GM21447 (cell line): ENCODE results near the gene MRM1.

ENCODE experiments used
- ATAC-seq: cut with Tn5 transposase; IDR thresholded peaks from one replicate; pipeline ENCODE4 v1.9.1; 2021; ENCODE audit not compliant: unreplicated experiment

MRM1 gene

GRCh38 chr17:36629252-36629847, 28.0 kb downstream of the MRM1 start:
- ATAC-seq = no peak

GRCh38 chr17:36629970-36630502, 28.7 kb downstream of the MRM1 start:
- ATAC-seq = no peak

- ATAC-seq = no peak
These were observed 29.6 kb downstream of the MRM1 start for GRCh38 chr17:36631022-36631421.

DNA sequence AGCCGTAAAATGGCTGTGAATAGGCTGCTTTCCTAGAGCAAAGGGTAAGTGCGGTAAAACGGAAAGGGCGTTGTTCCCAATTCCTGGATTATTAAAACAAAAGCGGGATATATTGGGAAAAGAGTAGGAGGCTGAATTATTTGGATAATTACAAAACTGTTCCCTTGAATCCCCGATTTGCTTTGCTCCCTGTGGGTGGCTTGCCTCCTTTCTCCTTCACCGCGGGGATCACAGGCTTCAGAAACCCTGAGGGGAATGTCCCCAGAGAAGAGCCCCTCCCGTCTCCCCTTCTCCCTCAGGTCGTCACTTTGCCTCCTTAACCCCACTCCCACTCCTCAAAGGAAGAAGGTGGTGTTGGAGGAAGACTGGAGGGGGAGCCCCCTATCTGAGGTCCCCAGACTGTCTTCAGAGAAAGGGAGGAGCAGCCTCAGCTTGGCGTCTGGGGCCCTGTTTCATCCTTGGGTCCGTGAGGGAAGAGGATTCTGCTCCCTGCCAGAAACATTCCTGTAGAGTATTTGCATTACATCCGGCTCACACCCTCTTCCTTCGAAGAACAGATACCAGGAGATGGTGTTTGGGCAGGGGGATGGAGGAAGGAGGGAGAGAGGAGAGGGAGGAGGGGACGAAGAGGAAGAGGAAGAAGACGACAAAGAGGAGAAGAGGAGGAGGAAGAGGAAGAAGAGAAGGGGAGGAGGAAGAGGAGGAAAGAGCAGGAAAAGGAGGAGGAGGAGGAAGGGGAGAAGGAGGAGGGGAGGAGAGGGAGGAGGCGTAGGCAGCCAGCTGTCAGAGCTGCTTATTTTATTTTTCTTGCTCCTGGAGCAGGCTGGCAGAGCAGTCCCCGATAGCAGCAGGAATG, 31.8 kb downstream of the MRM1 start:
- ATAC-seq = no peak

DNA sequence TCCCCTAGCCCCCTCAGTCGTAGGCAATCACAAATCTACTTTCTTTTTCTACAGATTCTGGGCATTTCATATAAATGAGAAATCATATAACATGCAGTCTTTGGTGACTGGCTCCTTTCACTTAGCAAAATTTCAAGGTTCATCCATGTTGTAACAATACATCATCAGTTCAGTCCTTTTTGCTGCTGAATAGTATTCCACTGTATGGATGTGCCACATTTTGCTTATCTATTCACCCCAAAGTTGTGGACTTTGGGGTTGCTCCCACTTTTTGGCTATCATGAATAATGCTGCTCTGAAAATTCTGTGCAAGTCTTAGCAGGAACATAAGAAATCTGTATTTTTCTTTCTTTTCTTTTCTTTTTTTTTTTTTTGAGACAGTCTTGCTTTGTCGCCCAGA, 39.0 kb downstream of the MRM1 start:
- no peak for ATAC-seq

DNA sequence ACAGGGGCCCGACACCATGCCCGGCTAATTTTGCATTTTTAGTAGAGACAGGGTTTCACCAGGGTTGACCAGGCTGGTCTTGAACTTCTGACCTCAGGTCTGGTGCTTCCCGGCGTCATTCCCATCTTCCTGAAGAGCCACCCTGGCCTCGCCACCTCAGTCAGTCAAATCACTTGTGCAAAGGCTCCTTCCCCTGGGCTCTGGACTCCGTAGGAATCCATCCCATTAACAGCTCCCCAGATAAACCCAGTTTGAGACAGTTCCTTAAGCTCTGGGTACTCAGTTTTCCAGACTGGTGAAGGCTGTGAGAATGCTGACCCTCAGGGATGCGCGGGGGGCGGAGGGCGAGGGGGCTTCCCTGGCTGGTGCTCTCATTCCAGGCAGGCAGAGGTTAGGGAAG, 39.5 kb downstream of the MRM1 start:
- ATAC-seq = no peak

GRCh38 chr17:36641331-36641876, 40.0 kb downstream of the MRM1 start:
- no peak for ATAC-seq

GRCh38 chr17:36641877-36642845, 40.8 kb downstream of the MRM1 start:
- ATAC-seq = no peak

DNA sequence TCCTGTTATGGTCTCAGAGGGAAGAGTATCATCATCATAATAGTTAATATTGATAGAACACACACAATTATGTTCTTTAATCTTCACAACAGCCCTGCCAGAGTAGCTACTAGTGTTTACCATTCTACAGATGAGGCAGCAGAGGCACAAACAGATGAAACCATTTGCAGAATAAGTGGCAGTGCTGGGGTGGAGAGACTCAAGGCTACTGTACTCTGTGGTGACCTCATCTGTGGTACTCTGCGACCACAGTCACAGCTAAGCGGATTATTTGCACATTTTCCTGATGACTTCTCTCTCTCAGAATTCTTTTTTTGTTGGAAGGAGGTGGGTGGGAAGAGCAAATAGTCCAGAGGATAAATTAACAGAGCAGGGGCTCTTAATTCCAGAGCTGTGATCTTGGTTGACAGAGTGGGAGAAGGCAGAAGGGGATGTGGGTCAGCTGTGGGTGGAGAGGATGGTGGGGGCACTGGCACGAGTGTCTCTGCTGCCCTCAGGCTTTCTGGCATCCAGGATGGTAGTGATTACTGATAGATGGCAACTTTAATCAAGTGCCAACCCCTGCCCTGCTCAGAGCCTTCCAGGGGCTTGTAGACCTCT, 41.8 kb downstream of the MRM1 start:
- ATAC-seq = no peak

DNA sequence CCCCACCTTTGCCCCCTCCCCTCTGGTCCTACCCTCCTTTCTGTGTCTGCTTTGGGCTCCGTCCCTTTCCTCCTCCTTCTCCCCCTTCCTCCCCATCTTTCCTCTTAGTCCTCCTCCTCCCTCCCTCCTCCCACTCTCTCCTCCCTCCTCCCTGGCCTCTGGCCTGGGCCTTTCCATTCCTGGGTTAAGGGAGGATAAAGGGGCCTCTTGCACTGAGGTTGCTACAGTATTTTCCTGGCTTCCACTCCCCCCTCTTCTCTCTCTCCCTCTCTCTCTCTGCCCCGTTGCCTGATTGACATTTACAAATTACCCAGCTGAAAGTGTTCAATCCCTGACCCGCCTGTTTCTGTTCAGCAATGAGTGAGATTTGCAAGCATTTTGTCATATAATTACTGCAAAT, 44.0 kb downstream of the MRM1 start:
- ATAC-seq = no peak

GRCh38 chr17:36647636-36648035, 46.3 kb downstream of the MRM1 start:
- ATAC-seq = no peak

- no peak for ATAC-seq
These were observed 48.9 kb downstream of the MRM1 start for GRCh38 chr17:36650096-36650775.

GRCh38 chr17:36653374-36653773, 52.0 kb downstream of the MRM1 start:
- ATAC-seq = no peak

- no peak for ATAC-seq
These were observed 52.5 kb downstream of the MRM1 start for GRCh38 chr17:36653856-36654255.

DNA sequence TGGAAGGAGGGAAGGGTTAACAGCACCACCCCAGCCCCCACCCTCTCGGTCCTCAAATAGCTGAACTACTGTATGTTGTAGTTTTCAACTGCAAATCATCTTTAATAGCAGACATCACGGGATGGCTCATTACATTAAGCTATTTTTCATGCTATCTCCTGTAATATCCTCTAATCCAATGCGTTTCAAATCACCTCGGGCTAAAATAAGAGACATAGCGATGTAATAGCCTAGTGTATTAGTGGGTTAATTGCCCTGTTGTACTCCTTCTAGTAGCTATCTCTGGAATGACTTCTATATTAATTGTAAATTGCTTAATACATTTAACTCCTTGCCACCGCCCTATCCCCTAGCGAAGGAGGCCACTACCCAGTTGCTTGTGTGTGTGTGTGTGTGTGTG, 54.3 kb downstream of the MRM1 start:
- no peak for ATAC-seq

DNA sequence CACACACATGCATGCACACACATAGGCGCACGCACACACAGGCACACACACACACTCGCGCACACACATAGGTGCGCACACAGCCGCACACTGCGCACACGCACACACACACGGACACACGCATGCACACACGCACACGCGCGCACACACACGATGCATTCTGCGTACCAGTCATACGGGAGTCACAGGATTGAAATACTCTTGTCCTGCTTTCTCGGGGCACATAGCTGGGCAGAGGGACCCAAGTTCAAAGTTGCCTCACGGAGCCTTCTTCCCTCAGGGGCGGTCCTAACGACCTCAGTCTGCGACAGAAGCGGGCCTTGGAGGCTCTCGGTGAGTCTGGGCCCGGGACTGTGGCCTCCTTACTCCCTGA, 56.0 kb downstream of the MRM1 start:
- ATAC-seq = no peak

DNA sequence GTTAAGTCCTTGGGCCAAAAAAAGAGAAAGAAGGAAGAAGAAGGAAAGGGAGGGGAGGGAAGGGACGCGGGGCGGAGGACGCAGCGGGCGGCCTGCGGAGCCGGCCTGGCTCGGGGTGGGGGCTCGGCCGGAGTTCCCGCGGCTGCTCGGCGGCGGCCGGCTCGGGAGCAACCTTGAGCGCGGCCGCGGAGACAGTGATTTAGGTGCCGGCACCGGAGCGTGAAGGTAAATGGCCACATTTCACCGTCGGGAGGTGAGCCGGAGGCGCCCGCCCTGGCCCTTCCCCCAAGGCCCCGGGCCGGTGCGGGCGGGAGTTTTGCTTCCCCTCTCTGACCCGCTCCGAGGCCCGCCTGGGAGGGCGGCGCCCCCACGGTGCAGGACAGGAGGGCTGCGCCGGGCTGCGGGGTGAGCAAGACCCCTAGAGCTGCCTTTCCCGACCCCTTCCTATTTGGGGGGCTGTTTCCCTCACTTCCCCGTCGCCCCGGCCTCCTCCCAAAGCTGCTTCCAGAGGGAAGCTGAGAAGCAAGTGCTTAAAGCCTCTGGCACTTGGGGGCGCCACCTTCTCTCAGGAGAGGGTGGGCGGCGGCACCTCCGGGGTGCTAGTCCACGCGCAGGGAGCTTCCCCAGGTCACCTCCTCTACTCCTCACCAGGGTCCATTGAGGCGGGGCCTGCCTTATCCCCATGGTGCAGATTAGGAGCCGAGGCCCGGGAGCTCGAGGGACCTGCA, 56.5 kb downstream of the MRM1 start:
- no peak for ATAC-seq
